HG03045 (cell line): ENCODE results near the gene SETD2.
"Not testable (repeated sequence)": the region's sequence is repeated elsewhere in the genome, so short reads cannot be mapped to it uniquely, and the experiment has no call there.

ENCODE experiments used
- ATAC-seq: cut with Tn5 transposase; IDR thresholded peaks from one replicate; pipeline ENCODE4 v1.9.1; 2021; ENCODE audit warnings: mild to moderate bottlenecking, moderate library complexity; ENCODE audit not compliant: unreplicated experiment

The SETD2 gene

GRCh38 chr3:47164007-47164881 lies at the start of gene SETD2:
Gene SETD2, minus strand, starts transcription at chr3:47164113. Its CDS starts 189 bp downstream, at chr3:47163924.
- peak; percentile 79 for ATAC-seq

- no peak for ATAC-seq
Observed at GRCh38 chr3:47210863-47211405, 47.0 kb upstream of the SETD2 start.

GRCh38 chr3:47206022-47206421 lies 42.1 kb upstream of the SETD2 start:
- not testable (repeated sequence) for ATAC-seq

GRCh38 chr3:47204875-47205274 lies 41.0 kb upstream of the SETD2 start:
- no peak for ATAC-seq

- no peak for ATAC-seq
Observed at GRCh38 chr3:47202542-47202941, 38.6 kb upstream of the SETD2 start.

GRCh38 chr3:47197287-47197686 lies 33.4 kb upstream of the SETD2 start:
- no peak for ATAC-seq

GRCh38 chr3:47194994-47195393 lies 31.1 kb upstream of the SETD2 start:
- ATAC-seq: no peak

GRCh38 chr3:47193871-47194859 lies 30.3 kb upstream of the SETD2 start:
- no peak for ATAC-seq

GRCh38 chr3:47186285-47186684 lies 22.4 kb upstream of the SETD2 start:
- ATAC-seq: no peak

GRCh38 chr3:47181685-47182084 lies 17.8 kb upstream of the SETD2 start:
- not testable (repeated sequence) for ATAC-seq

GRCh38 chr3:47180011-47180410 lies 16.1 kb upstream of the SETD2 start:
- not testable (repeated sequence) for ATAC-seq

- no peak for ATAC-seq
Observed at GRCh38 chr3:47176582-47176981, 12.7 kb upstream of the SETD2 start.

- peak; percentile 35 for ATAC-seq
Observed at GRCh38 chr3:47163169-47164006, 525 bp downstream of the SETD2 start.

- no peak for ATAC-seq
Observed at GRCh38 chr3:47162697-47163168, 1.2 kb downstream of the SETD2 start.

GRCh38 chr3:47161983-47162696 lies 1.8 kb downstream of the SETD2 start:
- ATAC-seq: no peak

- ATAC-seq: no peak
Observed at GRCh38 chr3:47159820-47160219, 4.1 kb downstream of the SETD2 start.

GRCh38 chr3:47158208-47158607 lies 5.7 kb downstream of the SETD2 start:
- ATAC-seq: no peak

GRCh38 chr3:47156396-47156795 lies 7.5 kb downstream of the SETD2 start:
- ATAC-seq: no peak

GRCh38 chr3:47152578-47152977 lies 11.3 kb downstream of the SETD2 start:
- no peak for ATAC-seq

- ATAC-seq: no peak
Observed at GRCh38 chr3:47151836-47152235, 12.1 kb downstream of the SETD2 start.
